ENCODE measurements around the gene ANGEL1. TPM values are rescaled to one million over a fixed set of nuclear protein-coding genes. Genes with fewer than 3 reads are reported as not detected.

Gene ANGEL1
- total and polyA plus RNA-seq, 2 donors from 2014 or later: 6.3 to 21.5 TPM

GRCh38 chr14:76846331-76847047 is 33.8 kb upstream of the ANGEL1 start:
- H3K27me3 ChIP-seq (ENCODE audit: control insufficient read depth, insufficient read depth, low read length): no peaks in the 10 kb centered on the region
- FAIRE-seq (no peak), DNase-seq (no peak)
- H3K27ac ChIP-seq (ENCODE audit: low read depth in 2 of 2, low read length in 2 of 2): no peak overlapping the region
- no peaks in the 10 kb centered on the region for H3K36me3 ChIP-seq (ENCODE audit: control insufficient read depth in 2 of 3, insufficient read depth in 3 of 3, low read length in 3 of 3)
- H3K4me1 ChIP-seq (ENCODE audit: control insufficient read depth in 2 of 3, insufficient read depth in 2 of 3, low read depth in 1 of 3, low read length in 3 of 3): no peaks in the 10 kb centered on the region
- H3K9me3 ChIP-seq (ENCODE audit: control insufficient read depth in 2 of 3, insufficient read depth in 1 of 3, low read length in 3 of 3): no peaks in the 10 kb centered on the region
- intact Hi-C loops (cut with DNase I): no loop called here
- no peak overlapping the region for H3K9ac ChIP-seq (ENCODE audit: low read length in 3 of 3)
- H3K4me3 ChIP-seq (ENCODE audit: low read length in 3 of 3): no peak overlapping the region
- TF ChIP-seq CTCF (IDR thresholded peaks at IDR 0.05; ENCODE audit: borderline replicate concordance, extremely low read depth, insufficient read depth): no peak

DNA sequence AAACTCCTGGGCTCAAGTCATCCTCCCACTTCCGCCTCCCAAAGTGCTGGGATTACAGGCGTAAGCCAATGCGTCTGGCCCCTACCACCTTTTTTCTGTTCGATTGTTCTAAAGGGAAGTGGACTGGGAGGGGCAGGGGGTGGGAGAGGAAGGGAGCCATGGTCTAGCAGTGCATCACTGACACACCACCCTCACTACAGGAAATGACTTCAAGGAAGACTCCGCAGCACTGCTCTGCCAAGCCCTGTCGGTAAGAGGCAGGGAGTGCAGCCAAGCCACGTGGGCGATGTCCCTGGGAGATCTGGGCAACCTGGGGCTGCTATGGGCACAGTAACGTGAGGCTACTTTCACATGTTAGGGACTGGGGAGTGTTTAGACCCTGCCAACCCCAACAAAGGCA is 31.5 kb upstream of the ANGEL1 start:
- H3K36me3 ChIP-seq (ENCODE audit: control insufficient read depth in 2 of 3, insufficient read depth in 3 of 3, low read length in 3 of 3): no peaks in the 10 kb centered on the region
- H3K9ac ChIP-seq (ENCODE audit: low read length in 3 of 3): no peak overlapping the region
- no peaks in the 10 kb centered on the region for H3K4me1 ChIP-seq (ENCODE audit: control insufficient read depth in 2 of 3, insufficient read depth in 2 of 3, low read depth in 1 of 3, low read length in 3 of 3)
- no peak for TF ChIP-seq CTCF (IDR thresholded peaks at IDR 0.05; ENCODE audit: borderline replicate concordance, extremely low read depth, insufficient read depth)
- H3K9me3 ChIP-seq (ENCODE audit: control insufficient read depth in 2 of 3, insufficient read depth in 1 of 3, low read length in 3 of 3): no peaks in the 10 kb centered on the region
- no peak overlapping the region for H3K4me3 ChIP-seq (ENCODE audit: low read length in 3 of 3)
- FAIRE-seq: no peak
- no peaks in the 10 kb centered on the region for H3K27me3 ChIP-seq (ENCODE audit: control insufficient read depth, insufficient read depth, low read length)
- peak overlapping the region; percentile 7 to 67 for H3K27ac ChIP-seq (ENCODE audit: low read depth in 2 of 2, low read length in 2 of 2)
- peak in 3 of 5 donors; percentile 31 to 88 (median 56) for DNase-seq
- intact Hi-C loops (cut with DNase I): no loop called here

DNA sequence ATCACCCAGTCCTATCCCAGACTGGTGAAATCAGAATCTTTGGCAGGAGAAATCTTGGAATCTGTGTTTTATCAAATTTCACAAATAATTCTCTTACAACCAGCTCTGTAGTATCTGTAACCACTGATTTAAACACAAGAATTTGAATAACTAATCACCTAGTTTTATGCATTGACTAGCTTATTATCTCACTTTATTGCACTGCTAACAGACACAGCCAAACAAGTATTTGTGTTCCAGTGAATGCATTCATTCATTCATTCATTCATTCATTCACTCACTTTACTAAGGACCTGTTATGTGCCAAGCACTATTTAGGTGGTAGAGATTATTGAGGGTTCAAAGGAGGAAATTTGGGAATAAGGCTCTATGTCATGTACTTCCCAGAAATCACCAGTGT is 29.7 kb upstream of the ANGEL1 start:
- intact Hi-C loops (cut with DNase I): no loop called here
- FAIRE-seq: no peak
- no peaks in the 10 kb centered on the region for H3K9me3 ChIP-seq (ENCODE audit: control insufficient read depth in 2 of 3, insufficient read depth in 1 of 3, low read length in 3 of 3)
- no peak overlapping the region for H3K4me3 ChIP-seq (ENCODE audit: low read length in 3 of 3)
- no peak for TF ChIP-seq CTCF (IDR thresholded peaks at IDR 0.05; ENCODE audit: borderline replicate concordance, extremely low read depth, insufficient read depth)
- no peak overlapping the region for H3K9ac ChIP-seq (ENCODE audit: low read length in 3 of 3)
- no peaks in the 10 kb centered on the region for H3K27me3 ChIP-seq (ENCODE audit: control insufficient read depth, insufficient read depth, low read length)
- DNase-seq: no peak
- no peaks in the 10 kb centered on the region for H3K4me1 ChIP-seq (ENCODE audit: control insufficient read depth in 2 of 3, insufficient read depth in 2 of 3, low read depth in 1 of 3, low read length in 3 of 3)
- H3K36me3 ChIP-seq (ENCODE audit: control insufficient read depth in 2 of 3, insufficient read depth in 3 of 3, low read length in 3 of 3): no peaks in the 10 kb centered on the region
- no peak overlapping the region for H3K27ac ChIP-seq (ENCODE audit: low read depth in 2 of 2, low read length in 2 of 2)

GRCh38 chr14:76837524-76837923 is 24.8 kb upstream of the ANGEL1 start:
- no peak for TF ChIP-seq CTCF (IDR thresholded peaks at IDR 0.05; ENCODE audit: borderline replicate concordance, extremely low read depth, insufficient read depth)
- no peak overlapping the region for H3K9ac ChIP-seq (ENCODE audit: low read length in 3 of 3)
- DNase-seq: no peak
- no peaks in the 10 kb centered on the region for H3K9me3 ChIP-seq (ENCODE audit: control insufficient read depth in 2 of 3, insufficient read depth in 1 of 3, low read length in 3 of 3)
- intact Hi-C loops (cut with DNase I): no loop called here
- no peaks in the 10 kb centered on the region for H3K4me1 ChIP-seq (ENCODE audit: control insufficient read depth in 2 of 3, insufficient read depth in 2 of 3, low read depth in 1 of 3, low read length in 3 of 3)
- no peaks in the 10 kb centered on the region for H3K27me3 ChIP-seq (ENCODE audit: control insufficient read depth, insufficient read depth, low read length)
- no peak for FAIRE-seq
- no peak overlapping the region for H3K27ac ChIP-seq (ENCODE audit: low read depth in 2 of 2, low read length in 2 of 2)
- no peaks in the 10 kb centered on the region for H3K36me3 ChIP-seq (ENCODE audit: control insufficient read depth in 2 of 3, insufficient read depth in 3 of 3, low read length in 3 of 3)
- no peak overlapping the region for H3K4me3 ChIP-seq (ENCODE audit: low read length in 3 of 3)
